Fibroblast of mammary gland (primary cell): ENCODE data around the gene KRAS.

ENCODE experiments used
- DNase-seq: peaks from one replicate; pipeline ENCODE4 v3.0.0-alpha.2; 2010; ENCODE audit warnings: low read depth
- H3K4me3 ChIP-seq: 2 replicates; pipeline ENCODE4 v1.5.1; 2011; ENCODE audit warnings: low read depth, mild to moderate bottlenecking, low read length, moderate library complexity; ENCODE audit not compliant: control insufficient read depth
- TF ChIP-seq, protein P1 (sequence below): conservative IDR thresholded peaks from 2 replicates; pipeline ENCODE4 v1.5.1; 2011; ENCODE audit warnings: low read depth, low read length, inconsistent platforms; ENCODE audit not compliant: control insufficient read depth, insufficient read depth

KRAS gene

DNA sequence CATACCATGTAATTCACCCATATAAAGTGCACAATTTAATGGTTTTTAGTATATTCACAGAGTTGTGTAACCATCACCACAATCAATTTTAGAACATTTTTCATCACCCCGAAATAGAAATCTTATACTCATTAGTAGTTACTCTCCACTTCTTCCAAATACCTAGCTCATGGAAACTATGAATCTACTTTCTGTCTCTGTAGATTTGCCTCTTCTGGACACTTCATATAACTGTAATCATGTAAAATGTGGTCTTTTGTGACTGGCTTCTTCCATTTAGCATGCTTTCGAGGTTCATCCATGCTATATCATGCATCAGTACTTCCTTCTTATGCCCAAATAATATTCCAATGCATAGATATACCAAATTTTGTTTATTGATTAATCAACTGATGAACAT lies 66.6 kb downstream of the KRAS start:
- DNase-seq = no peak
- TF ChIP-seq, protein P1, sequence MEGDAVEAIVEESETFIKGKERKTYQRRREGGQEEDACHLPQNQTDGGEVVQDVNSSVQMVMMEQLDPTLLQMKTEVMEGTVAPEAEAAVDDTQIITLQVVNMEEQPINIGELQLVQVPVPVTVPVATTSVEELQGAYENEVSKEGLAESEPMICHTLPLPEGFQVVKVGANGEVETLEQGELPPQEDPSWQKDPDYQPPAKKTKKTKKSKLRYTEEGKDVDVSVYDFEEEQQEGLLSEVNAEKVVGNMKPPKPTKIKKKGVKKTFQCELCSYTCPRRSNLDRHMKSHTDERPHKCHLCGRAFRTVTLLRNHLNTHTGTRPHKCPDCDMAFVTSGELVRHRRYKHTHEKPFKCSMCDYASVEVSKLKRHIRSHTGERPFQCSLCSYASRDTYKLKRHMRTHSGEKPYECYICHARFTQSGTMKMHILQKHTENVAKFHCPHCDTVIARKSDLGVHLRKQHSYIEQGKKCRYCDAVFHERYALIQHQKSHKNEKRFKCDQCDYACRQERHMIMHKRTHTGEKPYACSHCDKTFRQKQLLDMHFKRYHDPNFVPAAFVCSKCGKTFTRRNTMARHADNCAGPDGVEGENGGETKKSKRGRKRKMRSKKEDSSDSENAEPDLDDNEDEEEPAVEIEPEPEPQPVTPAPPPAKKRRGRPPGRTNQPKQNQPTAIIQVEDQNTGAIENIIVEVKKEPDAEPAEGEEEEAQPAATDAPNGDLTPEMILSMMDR = no peak
- H3K4me3 ChIP-seq = no peak overlapping the region

DNA sequence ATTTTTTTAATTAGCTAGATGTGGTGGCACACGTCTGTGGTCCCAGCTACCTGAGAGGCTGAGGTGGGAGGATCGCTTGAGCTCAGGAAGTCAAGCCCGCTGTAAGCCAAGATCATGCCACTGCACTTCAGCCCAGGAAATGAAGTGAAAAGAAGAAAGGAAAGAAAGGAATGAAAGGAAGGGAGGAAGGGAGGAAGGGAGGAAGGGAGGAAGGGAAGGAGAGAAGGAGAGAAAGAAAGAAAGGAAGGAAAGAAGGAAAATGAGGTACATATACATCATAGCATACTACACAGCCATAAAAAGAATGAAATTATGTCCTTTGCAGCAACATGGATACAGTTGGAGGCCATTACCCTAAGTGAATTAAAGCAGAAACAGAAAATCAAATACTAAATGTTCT lies 68.0 kb downstream of the KRAS start:
- no peak for DNase-seq
- no peak overlapping the region for H3K4me3 ChIP-seq
- TF ChIP-seq, protein P1 = no peak

DNA sequence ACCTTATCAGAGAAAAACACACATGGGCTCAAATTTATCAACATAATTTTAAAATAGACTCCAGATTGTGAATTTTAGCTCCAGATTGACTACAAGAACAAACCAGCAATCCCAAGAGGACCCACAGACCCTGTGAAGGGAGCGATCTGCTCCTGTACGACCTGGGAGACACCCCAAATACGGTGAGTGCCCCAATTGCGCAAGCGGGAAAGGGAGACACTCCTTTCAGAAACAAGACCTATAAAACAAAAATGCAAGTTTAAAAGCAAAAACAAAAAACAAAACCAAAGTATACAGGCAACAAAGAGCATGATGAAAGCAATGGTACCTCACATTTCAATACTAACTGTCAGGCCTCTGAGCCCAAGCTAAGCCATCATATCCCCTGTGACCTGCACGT lies 87.9 kb downstream of the KRAS start:
- no peak overlapping the region for H3K4me3 ChIP-seq
- TF ChIP-seq, protein P1 = no peak
- DNase-seq = no peak

DNA sequence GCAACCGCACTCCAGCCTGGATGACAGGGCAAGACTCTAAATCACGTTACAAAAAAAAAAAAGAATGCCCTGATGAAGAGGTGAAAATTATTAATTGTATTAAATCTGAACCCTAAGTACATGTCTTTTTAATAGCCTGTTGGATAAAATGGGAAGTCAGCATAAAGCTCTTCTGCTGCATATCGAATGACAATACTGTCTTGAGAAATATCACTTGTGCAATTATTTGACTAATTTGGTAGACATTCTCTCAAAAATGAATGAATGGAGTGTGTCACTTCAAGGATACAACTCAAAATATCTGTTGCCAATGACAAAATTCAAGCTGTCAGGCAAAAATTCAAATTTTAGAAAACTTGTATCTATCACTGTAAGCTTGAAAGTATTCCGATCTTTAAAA lies 94.7 kb downstream of the KRAS start:
- TF ChIP-seq, protein P1 = no peak
- no peak for DNase-seq
- no peak overlapping the region for H3K4me3 ChIP-seq

DNA sequence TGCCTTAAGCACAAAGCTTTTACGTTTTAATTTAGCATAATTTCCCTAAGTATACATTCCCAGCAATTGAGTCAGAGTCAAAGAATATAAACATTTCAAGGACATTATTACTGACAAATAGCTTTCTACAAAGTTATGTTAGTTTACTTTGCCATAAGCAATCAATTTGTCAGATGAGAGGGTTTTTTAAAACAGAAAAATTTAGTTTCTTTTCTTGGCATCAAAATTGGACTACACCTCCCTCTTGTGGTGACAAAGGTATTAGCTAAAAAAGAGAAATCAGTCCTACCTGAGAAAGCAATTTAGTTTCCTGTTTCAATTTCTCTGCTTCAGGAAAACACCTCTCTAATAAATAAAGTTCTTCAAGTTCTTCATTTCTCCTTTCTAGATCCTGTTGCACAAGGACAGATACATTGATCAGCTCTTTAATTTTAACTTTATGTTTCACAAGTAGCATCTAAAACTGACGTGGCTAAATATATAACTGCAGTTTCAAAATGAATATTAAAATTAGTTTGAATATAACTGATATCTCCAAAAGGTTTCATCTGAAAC lies 95.6 kb downstream of the KRAS start:
- H3K4me3 ChIP-seq = no peak overlapping the region
- TF ChIP-seq, protein P1 = peak; percentile 76
- peak; percentile 49 for DNase-seq
